ENCODE results near the gene ZPBP. TPM values are rescaled to one million over a fixed set of nuclear protein-coding genes. Genes with fewer than 3 reads are reported as not detected.

The ZPBP gene
- total and polyA plus RNA-seq, 12 donors = 0.72 TPM; not detected in 11

DNA sequence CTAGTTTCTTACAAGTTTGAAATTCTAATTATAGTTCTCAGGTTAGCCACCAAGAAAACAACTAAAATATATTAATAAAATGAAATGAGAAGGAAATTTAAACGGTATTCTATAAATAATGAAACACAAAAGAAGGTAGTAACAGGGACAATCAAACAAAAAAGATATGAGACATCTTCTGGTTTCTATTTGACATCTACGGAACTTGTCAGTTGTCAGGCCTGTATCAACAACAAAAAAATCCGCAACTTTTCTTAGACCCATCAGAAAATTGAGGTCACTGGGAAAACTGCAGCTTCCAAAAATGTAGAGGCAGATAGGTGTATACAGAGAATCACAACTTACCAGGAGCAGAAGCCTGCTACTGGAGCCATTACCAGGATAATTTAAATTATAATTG, 70.6 kb downstream of the ZPBP start:
- H3K4me1 ChIP-seq (replicated peaks in 1 of 2) = no peaks in the 10 kb centered on the region
- H3K27me3 ChIP-seq = no peaks in the 10 kb centered on the region
- intact Hi-C loops (cut with DNase I) = no loop called here
- H3K36me3 ChIP-seq (replicated peaks in 1 of 2) = no peaks in the 10 kb centered on the region
- TF ChIP-seq POLR2A (IDR thresholded peaks at IDR 0.05) = no peak
- TF ChIP-seq, protein P1, sequence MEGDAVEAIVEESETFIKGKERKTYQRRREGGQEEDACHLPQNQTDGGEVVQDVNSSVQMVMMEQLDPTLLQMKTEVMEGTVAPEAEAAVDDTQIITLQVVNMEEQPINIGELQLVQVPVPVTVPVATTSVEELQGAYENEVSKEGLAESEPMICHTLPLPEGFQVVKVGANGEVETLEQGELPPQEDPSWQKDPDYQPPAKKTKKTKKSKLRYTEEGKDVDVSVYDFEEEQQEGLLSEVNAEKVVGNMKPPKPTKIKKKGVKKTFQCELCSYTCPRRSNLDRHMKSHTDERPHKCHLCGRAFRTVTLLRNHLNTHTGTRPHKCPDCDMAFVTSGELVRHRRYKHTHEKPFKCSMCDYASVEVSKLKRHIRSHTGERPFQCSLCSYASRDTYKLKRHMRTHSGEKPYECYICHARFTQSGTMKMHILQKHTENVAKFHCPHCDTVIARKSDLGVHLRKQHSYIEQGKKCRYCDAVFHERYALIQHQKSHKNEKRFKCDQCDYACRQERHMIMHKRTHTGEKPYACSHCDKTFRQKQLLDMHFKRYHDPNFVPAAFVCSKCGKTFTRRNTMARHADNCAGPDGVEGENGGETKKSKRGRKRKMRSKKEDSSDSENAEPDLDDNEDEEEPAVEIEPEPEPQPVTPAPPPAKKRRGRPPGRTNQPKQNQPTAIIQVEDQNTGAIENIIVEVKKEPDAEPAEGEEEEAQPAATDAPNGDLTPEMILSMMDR (IDR thresholded peaks at IDR 0.05) = no peak
- no peak overlapping the region for H3K4me3 ChIP-seq
- WGBS, 4 donors = 73 to 79% (median 76%) methylated on average over 3 of the region's 3 CpGs
- H3K27ac ChIP-seq = no peak overlapping the region
- no peak for DNase-seq
- H3K9me3 ChIP-seq (replicated peaks in 1 of 3) = no peaks in the 10 kb centered on the region

DNA sequence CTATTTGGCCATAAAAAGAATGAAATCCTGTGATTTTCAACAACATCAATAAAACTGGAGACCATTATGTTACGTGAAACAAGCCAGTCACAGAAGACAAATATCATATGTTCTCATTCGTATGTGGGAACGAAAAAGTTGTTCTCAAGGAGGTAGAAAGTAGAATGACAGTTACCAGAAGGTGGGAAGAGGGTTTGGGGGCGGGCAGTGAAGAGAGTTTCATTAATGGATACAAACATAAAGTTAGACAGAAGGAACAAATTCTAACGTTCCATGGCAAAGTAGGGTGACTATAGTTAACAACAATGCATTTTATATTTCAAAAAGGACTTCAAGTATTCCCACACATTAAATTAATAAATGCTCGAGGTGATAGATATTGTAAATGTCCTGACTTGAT, 97.4 kb downstream of the ZPBP start:
- Histone ChIP-seq H3K4me3 (no peak overlapping the region), H3K9me3 (replicated peaks in 1 of 3) (no peaks in the 10 kb centered on the region), H3K4me1 (replicated peaks in 1 of 2) (no peaks in the 10 kb centered on the region), H3K36me3 (replicated peaks in 1 of 2) (no peaks in the 10 kb centered on the region), H3K27me3 (no peaks in the 10 kb centered on the region), H3K27ac (no peak overlapping the region)
- TF ChIP-seq, protein P1 (IDR thresholded peaks at IDR 0.05) = no peak
- TF ChIP-seq POLR2A (IDR thresholded peaks at IDR 0.05) = no peak
- intact Hi-C loops (cut with DNase I) = no loop called here
- WGBS, 4 donors = 71 to 77% (median 73%) methylated on average over 6 of the region's 6 CpGs
- no peak for DNase-seq

DNA sequence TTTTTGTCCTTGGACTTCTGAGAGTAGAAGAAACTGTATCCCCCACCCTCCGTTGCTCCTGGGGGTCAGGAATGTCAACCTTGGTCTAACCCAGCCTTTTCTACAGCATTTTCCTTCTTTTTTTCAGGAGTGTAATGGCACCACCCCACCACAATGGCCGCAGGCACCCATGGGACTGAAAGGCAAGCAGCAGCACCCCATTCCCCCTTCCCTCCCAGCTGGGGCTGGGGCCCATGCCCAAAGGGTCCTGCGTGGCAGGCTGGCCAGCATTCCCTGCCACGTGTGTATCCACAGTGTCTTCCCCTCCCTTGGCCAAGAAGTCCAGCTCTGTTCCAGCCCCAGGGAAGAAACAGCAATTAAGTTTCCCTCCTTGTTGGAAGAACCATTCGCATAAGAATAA, 106.9 kb downstream of the ZPBP start:
- DNase-seq = no peak
- 80 to 84% (median 82%) methylated on average over 5 of the region's 5 CpGs for WGBS, 4 donors
- no peak overlapping the region for H3K4me3 ChIP-seq
- intact Hi-C loops (cut with DNase I) = no loop called here
- H3K4me1 ChIP-seq (replicated peaks in 1 of 2) = no peaks in the 10 kb centered on the region
- no peak overlapping the region for H3K27ac ChIP-seq
- no peak for TF ChIP-seq POLR2A (IDR thresholded peaks at IDR 0.05)
- TF ChIP-seq, protein P1 (IDR thresholded peaks at IDR 0.05) = no peak
- H3K36me3 ChIP-seq (replicated peaks in 1 of 2) = no peaks in the 10 kb centered on the region
- H3K9me3 ChIP-seq (replicated peaks in 1 of 3) = no peaks in the 10 kb centered on the region
- H3K27me3 ChIP-seq = no peaks in the 10 kb centered on the region

DNA sequence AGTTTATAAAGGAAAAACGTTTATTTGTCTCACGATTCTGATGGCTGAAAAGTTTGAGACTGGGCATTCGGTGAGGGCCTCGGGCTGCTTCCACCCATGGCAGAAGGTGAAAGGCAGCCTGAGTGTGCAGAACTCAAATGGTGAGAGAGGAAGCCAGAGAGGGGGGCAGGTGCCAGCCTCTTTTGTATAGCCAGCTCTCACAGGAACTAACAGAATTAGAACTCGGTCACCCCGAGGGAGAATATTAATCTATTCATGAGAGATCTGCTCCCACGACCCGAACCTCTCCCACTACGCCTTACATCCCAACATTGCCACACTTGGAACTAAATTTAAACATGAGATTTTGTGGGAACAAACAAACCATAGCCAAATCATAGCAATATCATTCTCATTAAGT, 112.6 kb downstream of the ZPBP start:
- intact Hi-C loops (cut with DNase I) = no loop called here
- TF ChIP-seq, protein P1 (IDR thresholded peaks at IDR 0.05) = no peak
- TF ChIP-seq POLR2A (IDR thresholded peaks at IDR 0.05) = no peak
- no peak for DNase-seq
- Histone ChIP-seq H3K27me3 (no peaks in the 10 kb centered on the region), H3K4me3 (no peak overlapping the region), H3K27ac (no peak overlapping the region), H3K36me3 (replicated peaks in 1 of 2) (no peaks in the 10 kb centered on the region), H3K9me3 (replicated peaks in 1 of 3) (no peaks in the 10 kb centered on the region), H3K4me1 (replicated peaks in 1 of 2) (no peaks in the 10 kb centered on the region)
- WGBS, 4 donors = 80 to 87% (median 84%) methylated on average over 9 of the region's 9 CpGs
